COLO668 (cell line): ENCODE results near the gene DGKA.
"Not testable (repeated sequence)": the region's sequence is repeated elsewhere in the genome, so short reads cannot be mapped to it uniquely, and the experiment has no call there.

ENCODE experiments used
- DNase-seq: peaks from one replicate; lab custom pipeline; 2025; ENCODE audit not compliant: unreplicated experiment; lab: John Stamatoyannopoulos, UW

Gene DGKA

GRCh38 chr12:55996715-55997534, 66.0 kb downstream of the DGKA start, which contains the start of gene SUOX:
Gene SUOX, plus strand, starts transcription at chr12:55997276. Its CDS starts 4,946 bp downstream, at chr12:56002222.
- DNase-seq, result peak; percentile 85

GRCh38 chr12:55997535-55997859, 66.5 kb downstream of the DGKA start:
- DNase-seq, result no peak

GRCh38 chr12:55999522-55999921, 68.6 kb downstream of the DGKA start:
- DNase-seq, result not testable (repeated sequence)

GRCh38 chr12:55999999-56000540, 69.1 kb downstream of the DGKA start:
- DNase-seq, result not testable (repeated sequence)

GRCh38 chr12:56001487-56002100, 70.6 kb downstream of the DGKA start:
- DNase-seq, result no peak

GRCh38 chr12:56003376-56003775, 72.4 kb downstream of the DGKA start:
- DNase-seq, result not testable (repeated sequence)
